GM18507 (cell line): ENCODE measurements around the gene PYGL.

Experiments
- DNase-seq: peaks from one replicate; pipeline ENCODE4 v3.0.0; 2011; ENCODE audit warnings: low read depth; ENCODE audit not compliant: insufficient read length; ENCODE audit errors: extremely low spot score
- FAIRE-seq: peaks from 2 replicates; lab custom pipeline; 2011; peaks lifted over from hg19 to GRCh38; lab: Jason Lieb, UNC

Gene PYGL

DNA sequence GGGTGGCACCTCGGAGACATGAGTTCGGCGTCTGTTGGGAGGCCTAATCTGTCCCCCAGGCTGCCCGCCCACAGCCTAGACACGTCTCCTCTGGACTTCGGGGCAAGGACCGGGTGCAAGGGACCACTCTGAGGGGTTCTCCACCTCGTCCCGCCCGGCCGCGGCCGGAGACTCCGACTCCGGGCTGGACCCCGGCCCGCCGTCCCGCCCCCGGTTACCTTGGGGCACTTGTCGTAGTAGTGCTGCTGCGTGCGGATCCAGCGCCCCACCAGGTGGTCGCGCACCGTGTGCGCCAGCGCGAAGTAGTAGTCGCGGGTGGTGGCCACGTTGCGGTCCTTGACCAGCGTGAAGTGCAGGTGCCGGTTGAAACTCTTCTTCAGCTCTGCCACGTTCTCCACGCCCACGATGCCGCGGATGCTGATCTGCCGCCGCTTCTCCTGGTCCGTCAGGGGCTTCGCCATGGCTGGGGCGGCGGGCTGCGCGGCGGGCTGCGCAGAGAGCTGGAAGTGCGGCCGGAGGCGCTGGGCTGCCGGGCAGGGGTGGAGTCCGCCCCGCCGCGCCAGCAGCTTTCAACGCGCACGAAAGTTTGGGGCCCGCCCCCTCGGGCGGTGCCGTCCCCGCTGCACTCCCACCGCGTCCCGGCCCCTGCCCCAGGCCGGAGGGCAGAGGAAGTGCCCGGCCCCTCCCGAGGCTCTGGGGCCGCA is at the start of gene PYGL:
Gene PYGL (minus strand): TSS at position 541 of the 704 bp plus-strand sequence. CDS start 80 bp downstream, at position 461.
- DNase-seq = no peak
- no peak for FAIRE-seq

DNA sequence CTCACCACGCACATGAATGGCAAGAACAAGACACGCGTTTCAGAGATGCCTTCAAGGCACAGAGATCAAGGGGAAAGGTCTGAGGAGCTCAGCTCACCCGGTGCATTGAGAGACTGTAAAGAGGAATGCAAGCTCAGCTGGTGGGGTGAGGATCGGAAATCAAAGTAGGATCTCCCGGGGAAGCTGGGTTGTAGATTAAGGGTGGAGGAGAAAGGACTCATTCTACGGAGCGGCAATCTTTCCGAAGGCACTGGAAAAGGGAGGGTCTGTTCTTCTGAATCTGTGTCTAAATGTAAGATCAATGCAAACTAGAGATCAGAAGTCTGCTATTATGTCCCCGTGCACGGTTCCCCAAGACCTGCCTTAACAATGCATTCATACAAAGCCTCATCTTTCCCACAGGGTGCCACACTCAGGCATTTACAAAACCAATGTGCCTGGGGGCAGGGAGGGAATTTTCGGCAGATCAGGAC is 41.6 kb upstream of the PYGL start:
- FAIRE-seq (no peak), DNase-seq (no peak)

DNA sequence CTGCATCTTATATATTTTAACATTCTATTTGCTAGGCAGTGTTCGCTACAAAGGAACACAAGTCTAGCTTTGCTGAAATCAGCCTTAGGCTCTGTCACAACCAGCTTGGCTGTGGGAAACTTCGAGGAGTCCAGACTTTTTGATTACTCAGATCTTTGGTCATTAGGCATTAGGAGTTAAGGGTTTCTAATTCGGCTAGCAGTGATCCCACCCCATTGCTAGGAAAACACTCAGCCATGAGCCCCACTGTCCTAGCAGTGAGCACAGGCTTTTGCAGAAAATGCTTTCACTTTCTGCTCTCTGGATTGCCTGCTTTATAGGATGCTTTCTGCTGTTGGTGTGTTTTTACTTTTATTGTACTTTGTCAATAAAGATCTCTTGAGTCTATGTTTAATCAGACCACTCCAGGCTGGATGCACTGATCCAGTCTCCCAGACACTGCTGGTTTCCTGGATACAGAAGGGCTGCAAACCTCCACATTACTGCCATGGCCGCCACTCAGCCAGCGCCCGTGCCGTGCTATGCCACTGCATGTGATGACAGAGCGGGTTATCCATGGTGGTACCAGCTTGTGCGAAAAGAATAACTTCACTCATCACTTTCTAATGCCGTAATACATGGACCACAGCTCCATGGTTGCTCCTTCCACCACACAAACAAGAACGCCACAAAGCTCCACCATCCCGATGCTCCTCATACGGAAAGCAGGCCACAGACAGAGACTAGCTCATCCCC is 41.0 kb upstream of the PYGL start:
- no peak for FAIRE-seq
- DNase-seq = no peak

DNA sequence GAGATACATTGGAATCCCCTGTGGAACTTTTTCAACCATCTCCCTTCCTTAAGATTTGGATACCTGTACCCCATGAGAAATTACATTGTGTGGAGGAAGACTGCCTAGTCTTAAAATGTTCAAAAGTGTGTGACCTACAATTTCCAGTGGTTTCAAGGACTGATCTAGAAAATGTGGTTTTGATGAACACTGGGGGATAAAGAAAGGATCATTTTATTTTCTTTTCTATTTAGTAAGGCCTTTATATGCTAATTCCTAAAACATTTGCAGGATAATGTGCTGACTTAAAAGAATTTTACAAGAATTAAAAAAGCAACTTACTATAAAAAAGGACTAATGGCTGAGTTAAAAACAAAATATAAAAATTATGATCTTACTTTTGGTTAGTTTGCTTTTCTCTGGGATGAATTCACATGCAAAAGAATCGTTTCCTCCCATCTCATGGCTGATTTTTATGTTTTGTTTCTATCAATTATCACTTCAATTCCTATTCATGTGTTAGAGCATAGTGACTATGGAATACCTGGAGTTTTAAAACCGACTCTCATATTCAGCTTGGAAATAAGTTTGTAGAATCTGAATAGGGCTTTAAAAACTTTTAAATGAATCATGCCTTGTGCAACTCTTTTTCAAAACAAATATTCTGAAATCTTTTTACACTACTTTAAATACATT is 39.9 kb upstream of the PYGL start:
- no peak for FAIRE-seq

DNA sequence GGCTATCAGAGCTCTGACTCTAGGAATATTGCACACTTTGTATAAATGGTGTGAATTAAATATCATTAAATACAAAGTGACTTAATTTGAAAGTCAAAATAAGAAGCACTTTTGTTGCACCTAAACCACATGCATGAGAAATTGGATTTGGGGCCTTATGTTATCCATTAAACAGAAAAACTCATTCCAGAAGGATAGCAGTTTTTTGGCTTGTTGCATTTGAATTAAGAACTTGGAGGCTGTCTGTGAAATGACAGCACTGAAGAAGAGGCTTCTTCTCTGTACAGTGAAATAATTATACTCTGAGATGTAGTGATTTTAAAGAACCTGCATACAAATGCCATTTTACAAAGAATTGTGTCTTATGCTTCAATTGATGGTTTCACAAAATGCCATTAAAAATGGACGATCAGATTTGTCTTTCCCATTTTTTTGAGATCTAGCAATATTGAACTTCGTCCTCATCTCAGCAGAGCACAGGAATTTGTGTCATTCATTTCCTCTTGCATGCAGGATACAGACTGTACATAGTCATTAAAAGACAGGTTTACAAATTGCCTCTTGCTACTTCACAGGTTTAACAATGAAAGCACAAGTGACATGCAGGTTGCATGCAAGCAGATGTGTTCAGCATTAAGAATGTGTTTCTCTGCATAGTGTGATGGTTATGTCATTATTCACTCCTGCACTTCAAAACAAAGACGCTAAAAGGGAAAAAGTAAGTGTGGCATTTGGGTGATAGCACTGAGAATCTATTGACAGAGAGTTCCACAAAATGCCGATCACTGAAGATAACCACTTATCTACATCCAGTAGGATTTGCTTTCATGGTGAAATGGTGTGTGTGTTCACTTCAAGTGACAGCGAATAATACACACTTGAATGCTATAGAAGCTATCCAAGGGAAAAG is 35.9 kb upstream of the PYGL start:
- peak; percentile 18 for FAIRE-seq
- DNase-seq = no peak

More for the DNA sequence above, 39.9 kb upstream of the PYGL start:
- no peak for DNase-seq

DNA sequence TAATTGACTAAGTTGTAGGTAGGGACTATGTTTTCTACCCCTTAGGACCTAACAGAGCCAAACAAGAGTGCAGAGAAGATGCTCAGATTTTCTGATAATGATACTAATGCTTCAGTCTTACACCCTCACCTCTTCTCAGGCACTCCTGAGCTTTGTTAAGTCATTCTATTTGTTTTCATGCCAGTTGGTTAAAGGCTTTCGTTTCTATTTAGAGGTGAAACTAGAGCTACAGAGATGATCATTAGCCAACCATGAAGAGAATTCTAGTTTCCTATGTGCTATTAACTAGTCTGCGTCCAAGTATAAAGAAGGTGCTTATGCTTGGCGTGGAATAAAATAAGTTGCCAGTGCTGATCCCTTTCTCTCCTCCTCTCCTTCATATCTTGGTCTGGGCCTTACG is 34.6 kb upstream of the PYGL start:
- peak; percentile 90 for FAIRE-seq
- peak; percentile 28 for DNase-seq

DNA sequence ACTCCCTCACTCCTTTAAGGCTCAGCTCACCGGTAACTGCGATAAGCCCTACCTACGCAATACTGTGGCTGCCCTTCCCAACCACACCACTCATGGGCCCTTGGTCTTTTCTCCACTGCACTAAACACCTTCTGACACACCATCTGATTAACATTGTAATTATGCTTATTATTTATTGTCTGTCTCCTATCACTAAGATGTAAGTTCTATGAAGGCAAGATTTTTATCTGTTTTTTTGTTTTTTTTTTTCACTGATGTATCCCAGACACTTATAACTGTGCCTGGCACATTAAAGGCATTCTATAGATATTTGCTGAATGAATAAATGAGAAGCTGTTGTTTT is 34.2 kb upstream of the PYGL start:
- FAIRE-seq = no peak
- DNase-seq = no peak

DNA sequence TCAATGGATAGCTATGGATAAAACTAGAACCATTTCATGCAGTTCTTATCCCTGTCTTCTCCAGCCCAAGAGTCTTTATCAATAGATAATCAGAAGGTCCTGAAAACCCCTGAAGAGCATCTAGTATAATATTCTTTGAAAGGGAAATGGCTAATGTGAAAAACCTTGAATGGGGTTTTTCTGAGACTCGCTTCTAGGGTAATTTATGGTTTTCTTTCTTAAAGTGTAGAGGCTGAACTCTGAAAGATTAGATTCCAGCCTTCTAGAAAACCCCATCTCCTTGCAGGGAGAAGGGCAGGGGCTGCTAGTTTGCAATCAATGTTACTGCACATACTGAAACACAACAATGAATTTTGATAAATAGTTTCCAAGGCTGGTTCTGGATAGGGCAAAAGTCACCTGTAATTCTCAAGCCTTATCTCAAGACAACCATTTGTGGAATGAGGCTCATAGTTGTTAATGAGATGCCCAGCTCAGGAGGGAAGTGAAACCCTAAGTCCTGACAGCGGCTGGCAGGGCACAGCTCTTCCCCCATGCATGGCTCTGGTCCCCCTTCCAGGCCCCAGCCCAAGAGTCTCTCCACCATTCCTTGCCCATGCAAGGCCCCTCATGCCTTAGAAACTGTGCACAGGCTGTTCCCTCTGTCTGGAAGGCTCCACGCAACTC is 33.7 kb upstream of the PYGL start:
- no peak for DNase-seq
- peak; percentile 64 for FAIRE-seq

DNA sequence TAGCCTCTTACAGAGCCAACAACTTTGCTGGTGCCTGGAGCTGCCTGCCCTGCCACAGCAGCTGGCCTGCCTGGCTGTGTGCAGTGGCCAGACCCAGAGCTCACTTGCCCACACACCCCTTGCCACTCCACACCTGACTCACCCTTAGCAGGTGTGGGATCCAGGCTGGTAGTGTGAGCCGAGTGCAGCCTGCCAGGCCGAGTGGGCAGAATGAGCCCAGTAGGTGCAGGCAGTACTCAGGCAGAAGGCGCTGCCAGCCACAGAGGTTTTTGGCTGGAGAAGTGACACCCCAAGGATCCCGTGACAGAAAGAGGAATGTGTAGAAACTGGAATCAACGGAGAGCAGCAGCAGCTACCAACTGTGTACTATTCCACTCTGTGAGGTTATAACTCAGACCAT is 29.8 kb upstream of the PYGL start:
- FAIRE-seq = no peak
- no peak for DNase-seq

DNA sequence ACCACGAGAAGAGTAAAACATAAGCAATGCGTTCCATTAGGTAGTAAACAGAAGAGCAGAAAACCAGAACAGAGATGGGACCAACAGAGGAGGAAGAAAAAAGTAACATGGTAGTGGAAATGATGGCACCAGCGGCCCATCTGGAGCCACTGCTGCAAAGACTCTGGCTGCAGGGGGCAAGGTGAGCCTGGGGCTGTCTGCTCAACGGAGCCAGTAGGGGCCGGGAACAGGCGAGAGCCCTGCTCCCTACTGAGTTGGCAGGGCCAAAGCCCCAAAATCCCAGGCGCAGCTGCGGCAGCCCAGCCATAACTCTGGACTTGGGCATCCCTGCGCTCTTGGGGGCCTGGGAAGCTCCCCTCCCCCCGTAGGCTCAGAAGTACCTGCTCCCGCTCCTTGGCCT is 28.5 kb upstream of the PYGL start:
- no peak for DNase-seq
- no peak for FAIRE-seq

DNA sequence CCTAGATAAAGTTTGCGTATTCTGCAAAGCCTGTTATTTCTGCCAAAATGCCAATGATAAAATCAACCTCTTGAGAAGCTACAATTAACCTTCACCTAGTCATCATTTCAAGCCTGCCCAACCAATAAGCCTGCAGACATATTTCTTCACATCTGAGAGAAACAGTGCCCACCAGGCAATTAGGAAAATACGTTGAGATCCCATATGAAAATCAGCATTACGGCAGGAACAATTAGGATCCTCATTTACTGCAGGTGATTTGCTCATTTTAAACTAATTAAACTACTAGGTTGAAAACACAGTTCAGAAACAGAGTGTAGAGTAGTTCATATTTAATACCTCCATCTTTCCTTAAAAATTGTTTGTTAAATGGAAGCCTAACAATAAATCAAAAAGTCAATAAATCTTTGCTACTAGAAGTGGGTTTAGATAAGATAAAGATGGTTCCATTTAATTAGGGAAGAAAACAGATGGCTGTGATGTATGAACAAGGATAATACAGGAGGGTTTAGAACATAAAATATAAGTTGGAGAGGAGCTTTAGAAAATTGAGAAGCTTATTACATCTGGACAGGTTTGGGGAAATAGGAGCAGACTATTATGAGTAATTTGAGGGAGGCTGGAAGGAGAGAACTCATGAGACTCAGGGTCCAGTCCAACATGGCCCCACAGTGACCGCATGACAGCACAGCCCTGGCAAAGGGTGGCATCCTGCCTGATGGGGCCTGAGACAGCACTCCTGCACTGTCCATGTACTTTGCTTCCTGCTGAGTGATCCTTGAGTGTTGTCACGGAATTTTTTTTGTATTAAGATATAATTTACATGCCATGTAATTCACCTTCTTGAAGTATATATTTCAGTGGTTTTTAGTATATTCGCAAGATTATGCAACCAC is 26.9 kb upstream of the PYGL start:
- DNase-seq (no peak), FAIRE-seq (no peak)

DNA sequence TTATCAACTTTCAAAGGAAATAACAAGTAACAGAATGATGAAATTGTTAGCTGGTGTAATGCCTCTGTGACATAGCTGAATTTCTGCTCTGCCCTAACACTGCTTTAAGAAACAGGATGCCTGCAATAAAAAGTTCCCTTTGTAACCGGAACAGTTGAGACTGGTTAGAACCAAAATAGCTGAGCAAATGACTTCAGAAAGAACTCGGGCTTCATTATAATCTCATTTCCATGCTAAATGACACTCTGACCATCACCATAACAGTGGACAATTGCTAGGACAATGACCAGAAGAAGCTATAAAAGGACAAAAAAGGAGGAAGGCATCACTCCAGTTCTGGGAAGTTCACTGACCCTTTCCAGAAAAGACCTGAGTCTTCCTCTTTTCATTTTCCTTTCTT is 23.5 kb upstream of the PYGL start:
- DNase-seq (no peak), FAIRE-seq (no peak)

DNA sequence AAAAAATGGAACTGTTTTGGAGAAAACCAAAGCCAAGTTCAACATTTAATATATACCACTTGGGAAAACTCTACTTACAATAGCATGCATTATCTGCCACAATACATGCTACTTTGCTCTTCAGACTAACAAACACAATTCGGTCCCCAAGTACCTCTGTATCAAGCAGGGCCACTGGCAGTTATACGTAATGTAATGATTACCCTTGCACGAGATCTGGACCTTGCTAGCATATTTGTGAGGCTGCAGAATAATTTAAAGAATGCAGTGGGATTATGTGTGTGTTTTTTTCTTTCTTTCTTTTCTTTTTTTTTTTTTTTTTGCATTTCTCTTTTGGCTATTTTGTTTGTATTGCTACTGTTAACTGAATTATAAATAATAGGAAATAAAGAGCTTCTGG is 22.8 kb upstream of the PYGL start:
- no peak for FAIRE-seq
- DNase-seq = no peak

DNA sequence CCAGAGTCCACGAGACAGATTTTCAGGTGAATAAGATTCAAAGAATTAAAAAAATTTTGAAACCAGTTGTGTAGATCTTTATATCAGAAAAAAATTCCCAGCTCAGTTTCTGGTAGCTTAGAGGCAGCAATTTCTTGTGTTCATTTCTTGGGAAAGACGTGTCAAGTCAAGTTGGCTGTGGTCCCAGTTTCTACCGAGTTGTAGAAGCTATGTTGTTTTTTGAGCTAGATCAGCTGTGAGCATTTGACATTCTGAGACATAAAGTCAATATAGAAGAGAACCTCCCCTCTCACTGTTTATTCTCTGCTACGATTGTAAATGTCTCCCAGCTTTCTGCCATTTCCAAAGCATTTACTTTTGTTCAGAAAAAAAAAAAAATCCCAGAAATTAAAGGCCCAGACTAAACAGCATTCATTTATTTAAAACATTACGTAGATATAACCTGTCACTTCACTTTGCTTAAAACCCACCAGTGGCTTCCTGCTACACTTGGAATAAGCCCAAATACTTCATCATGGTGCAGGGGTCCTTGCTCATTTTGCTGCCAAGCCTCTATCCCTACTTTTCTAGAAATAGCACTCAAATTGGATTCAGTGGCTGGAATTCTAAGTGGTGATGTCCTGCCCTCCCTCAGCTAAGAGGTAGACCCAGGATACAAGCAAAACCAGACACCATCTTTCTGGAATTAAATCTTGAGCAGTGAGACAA is 20.6 kb upstream of the PYGL start:
- no peak for FAIRE-seq
- no peak for DNase-seq

DNA sequence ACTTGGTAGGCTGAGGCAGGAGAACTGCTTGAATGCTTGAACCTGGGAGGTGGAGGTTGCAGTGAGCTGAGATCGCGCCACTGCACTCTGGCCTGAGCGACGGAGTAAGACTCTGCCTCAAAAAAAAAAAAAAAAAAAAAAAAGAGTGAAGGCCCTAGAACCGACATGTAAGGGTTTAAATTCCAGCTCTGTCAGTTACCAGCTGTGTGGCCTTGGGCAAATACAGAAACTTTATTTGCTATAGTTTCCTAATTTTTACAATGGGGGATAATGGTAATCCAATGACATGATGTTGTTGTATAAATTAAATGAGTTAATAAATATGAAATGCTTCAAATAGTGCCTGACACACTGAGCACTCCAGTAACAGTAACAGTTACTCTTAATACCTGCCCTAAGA is 19.6 kb upstream of the PYGL start:
- DNase-seq (no peak), FAIRE-seq (no peak)

DNA sequence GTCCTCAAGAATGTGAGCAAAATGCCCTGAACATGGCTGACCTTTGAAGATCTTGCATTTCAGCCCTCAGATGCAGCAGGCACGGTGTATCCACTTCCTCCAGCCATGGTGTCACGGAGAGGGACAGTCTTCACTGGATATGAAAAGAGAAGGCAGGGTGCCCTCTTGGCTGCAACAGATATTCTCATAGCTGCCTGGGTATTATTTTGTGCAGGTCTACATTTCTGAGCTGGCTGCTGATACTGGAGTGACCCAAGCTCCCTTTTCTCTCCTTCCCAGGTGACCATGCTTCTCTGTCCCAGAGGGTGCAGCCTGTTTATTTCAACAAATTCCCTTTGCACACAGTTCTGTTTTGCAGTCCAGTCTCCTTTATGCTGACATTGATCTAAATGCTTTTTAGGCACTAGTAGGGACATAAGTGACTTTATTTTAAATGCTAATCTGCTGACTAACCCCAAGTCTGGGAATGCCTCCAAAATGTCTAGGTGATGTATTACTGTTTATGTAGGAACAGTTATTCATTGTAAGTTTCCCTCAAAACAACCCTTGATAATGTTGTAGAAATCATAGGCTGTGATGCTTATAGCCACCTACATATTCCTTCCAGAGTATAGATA is 17.4 kb upstream of the PYGL start:
- FAIRE-seq (no peak), DNase-seq (no peak)

DNA sequence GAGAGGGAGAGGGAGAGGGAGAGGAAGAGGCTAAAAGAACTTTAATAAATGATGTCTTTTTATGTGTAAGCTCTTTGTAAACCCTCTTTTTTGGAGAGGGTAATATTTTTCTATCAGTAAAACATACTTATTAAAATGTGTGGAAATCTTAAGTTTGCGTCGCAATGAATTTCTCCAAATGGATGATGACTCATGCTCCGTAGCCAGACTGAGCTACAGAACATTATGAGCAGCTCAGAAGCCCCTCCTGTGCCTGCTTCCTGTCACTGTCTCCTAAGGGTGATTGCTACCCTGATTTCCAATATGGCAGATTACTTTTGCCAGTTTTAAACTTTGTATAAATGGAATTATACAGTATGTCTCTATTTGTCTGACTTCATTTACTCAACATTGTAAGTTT is 13.0 kb upstream of the PYGL start:
- DNase-seq (no peak), FAIRE-seq (no peak)
